T-cell (primary cell): ENCODE data around the gene BICD2. TPM values are rescaled to one million over a fixed set of nuclear protein-coding genes. Genes with fewer than 3 reads are reported as not detected.

Experiments
- ATAC-seq, 4 experiments: fragments of 200-7000 bp in 3 of 4; fragments of 150-1000 bp in 1 of 4; cut with Tn5 transposase; replicated peaks in 1 of 4; 1 replicate in 3 of 4; 2 replicates in 1 of 4; pipeline ENCODE4 v1.10.0; 2021; ENCODE audit warnings: moderate library complexity in 3 of 4, mild to moderate bottlenecking in 2 of 4, moderate number of reproducible peaks in 1 of 4
- CTCF ChIA-PET, 2 donors: fragments of 300-600 bp; sonication (Branson Sonifier 250); formaldehyde crosslinking; loops; one replicate each; lab custom pipeline; 2022; ENCODE audit warnings: antibody characterized with exemption in 2 of 2; lab: Charles Lee
- POLR2A ChIA-PET, 2 donors: fragments of 300-600 bp; sonication (Branson Sonifier 250); formaldehyde crosslinking; loops; one replicate each; lab custom pipeline; 2022; ENCODE audit warnings: antibody characterized with exemption in 2 of 2; lab: Charles Lee
- DNase-seq, 35 experiments: peaks; one replicate each; pipeline versions ENCODE4 v3.0.0 to v3.0.0-alpha.2; 2013 to 2023
- H3K27ac ChIP-seq: one replicate; pipeline ENCODE4 v1.5.1; 2013; ENCODE audit warnings: low read length
- H3K27me3 ChIP-seq, 2 experiments: replicated peaks in 1 of 2; 1 replicate in 1 of 2; 2 replicates in 1 of 2; pipeline versions ENCODE4 v1.6.1 to v1.7.0; 2013; ENCODE audit warnings: low read length in 1 of 2, mixed read lengths in 1 of 2; ENCODE audit not compliant: control insufficient read depth in 2 of 2, insufficient read depth in 2 of 2; ENCODE audit errors: extremely low read depth in 1 of 2
- H3K36me3 ChIP-seq, 2 donors: 1 replicate in 1 of 2; 2 replicates in 1 of 2; pipeline versions ENCODE4 v1.6.1 to v1.7.0; 2013; ENCODE audit warnings: low read length in 1 of 2; ENCODE audit not compliant: control insufficient read depth in 2 of 2, insufficient read depth in 1 of 2; ENCODE audit errors: extremely low read depth in 1 of 2
- H3K4me1 ChIP-seq, 2 experiments: 1 replicate in 1 of 2; 2 replicates in 1 of 2; pipeline versions ENCODE4 v1.6.1 to v1.7.0; 2013; ENCODE audit warnings: low read length in 2 of 2, mixed read lengths in 1 of 2; ENCODE audit not compliant: insufficient read depth in 2 of 2, control insufficient read depth in 1 of 2; ENCODE audit errors: extremely low read depth in 1 of 2
- H3K4me3 ChIP-seq, 2 donors: 1 replicate in 1 of 2; 2 replicates in 1 of 2; pipeline versions ENCODE4 v1.5.1 to v1.7.0; 2013; ENCODE audit warnings: mild to moderate bottlenecking in 2 of 2, low read length in 1 of 2, moderate library complexity in 1 of 2; ENCODE audit not compliant: control insufficient read depth in 1 of 2; ENCODE audit errors: extremely low read depth in 1 of 2
- H3K9me3 ChIP-seq: 2 replicates; pipeline ENCODE4 v1.7.0; 2013
- H3K27ac Mint-ChIP-seq, 2 donors: one replicate each; pipeline ENCODE4 v1.8.0; 2020 to 2021; ENCODE audit warnings: mild to moderate bottlenecking in 2 of 2, mixed read lengths in 2 of 2
- H3K27me3 Mint-ChIP-seq, 2 donors: one replicate each; pipeline ENCODE4 v1.8.0; 2021 to 2022; ENCODE audit warnings: mixed read lengths in 2 of 2
- H3K36me3 Mint-ChIP-seq: one replicate; pipeline ENCODE4 v1.8.0; 2021; ENCODE audit warnings: mixed read lengths
- H3K4me1 Mint-ChIP-seq, 3 donors: one replicate each; pipeline ENCODE4 v1.8.0; 2020 to 2022; ENCODE audit warnings: mixed read lengths in 3 of 3, mild to moderate bottlenecking in 1 of 3
- H3K4me3 Mint-ChIP-seq, 3 donors: one replicate each; pipeline ENCODE4 v1.8.0; 2020 to 2022; ENCODE audit warnings: mild to moderate bottlenecking in 3 of 3, mixed read lengths in 3 of 3, moderate library complexity in 3 of 3
- H3K9me3 Mint-ChIP-seq, 3 donors: one replicate each; pipeline ENCODE4 v1.8.0; 2020 to 2022; ENCODE audit warnings: mixed read lengths in 3 of 3
- WGBS: methylation state at CpG from one replicate; pipeline ENCODE4 v1.1.5; 2013; ENCODE audit warnings: missing lambda C conversion rate; ENCODE audit not compliant: insufficient coverage; 5-methylcytosine and 5-hydroxymethylcytosine counted together
- total RNA-seq, 35 experiments: library from RNA in 6 of 35; stranded (reverse) in 6 of 35; fragments of 120-200 nt in 1 of 35; gene quantifications; one replicate each; pipeline versions ENCODE4 v1.2.1 to v1.2.4 and lab custom pipeline; 2013 to 2026

Gene BICD2
- total RNA-seq, 5 donors from 2014 or later (not counting 1 experiment from before 2014, with no cell fraction given): 24.1 to 36.6 (median 30.6) TPM

GRCh38 chr9:92746567-92747458 is 17.8 kb downstream of the BICD2 start:
- Mint-ChIP-seq H3K36me3 (no peaks in the 10 kb centered on the region), H3K4me1 (peaks cover 77 to 87% (median 77%) of the 10 kb centered on the region in 3 donors), H3K4me3 (no peak overlapping the region), H3K9me3 (no peaks in the 10 kb centered on the region), H3K27me3 (no peaks in the 10 kb centered on the region), H3K27ac (no peak overlapping the region)
- H3K27ac ChIP-seq: no peak overlapping the region
- CTCF ChIA-PET: no interaction called here
- 100% methylated on average over 8 of the region's 14 CpGs for WGBS
- H3K36me3 ChIP-seq: peaks cover 0 to 3% of the 10 kb centered on the region in 2 donors
- H3K4me1 ChIP-seq: peaks cover 0 to 54% of the 10 kb centered on the region in 2 experiments
- DNase-seq: no peak
- H3K4me3 ChIP-seq: no peak overlapping the region
- no peak for ATAC-seq
- POLR2A ChIA-PET: no interaction called here
- no peaks in the 10 kb centered on the region for H3K9me3 ChIP-seq
- no peaks in the 10 kb centered on the region for H3K27me3 ChIP-seq

- H3K27me3 Mint-ChIP-seq: no peaks in the 10 kb centered on the region
- DNase-seq (no peak), ATAC-seq (no peak)
- Histone ChIP-seq H3K36me3 (peaks cover 0 to 3% of the 10 kb centered on the region in 2 donors), H3K27me3 (no peaks in the 10 kb centered on the region), H3K4me3 (no peak overlapping the region), H3K27ac (no peak overlapping the region), H3K9me3 (no peaks in the 10 kb centered on the region), H3K4me1 (peaks cover 3 to 52% of the 10 kb centered on the region in 2 experiments)
- peaks cover 79 to 87% (median 81%) of the 10 kb centered on the region in 3 donors for H3K4me1 Mint-ChIP-seq
- H3K4me3 Mint-ChIP-seq: no peak overlapping the region
- H3K9me3 Mint-ChIP-seq: no peaks in the 10 kb centered on the region
- ChIA-PET POLR2A (no interaction called here), CTCF (no interaction called here)
- no peak overlapping the region for H3K27ac Mint-ChIP-seq
- H3K36me3 Mint-ChIP-seq: no peaks in the 10 kb centered on the region
- 93% methylated on average over 2 of the region's 6 CpGs for WGBS
Observed at GRCh38 chr9:92745881-92746280, 18.8 kb downstream of the BICD2 start.

DNA sequence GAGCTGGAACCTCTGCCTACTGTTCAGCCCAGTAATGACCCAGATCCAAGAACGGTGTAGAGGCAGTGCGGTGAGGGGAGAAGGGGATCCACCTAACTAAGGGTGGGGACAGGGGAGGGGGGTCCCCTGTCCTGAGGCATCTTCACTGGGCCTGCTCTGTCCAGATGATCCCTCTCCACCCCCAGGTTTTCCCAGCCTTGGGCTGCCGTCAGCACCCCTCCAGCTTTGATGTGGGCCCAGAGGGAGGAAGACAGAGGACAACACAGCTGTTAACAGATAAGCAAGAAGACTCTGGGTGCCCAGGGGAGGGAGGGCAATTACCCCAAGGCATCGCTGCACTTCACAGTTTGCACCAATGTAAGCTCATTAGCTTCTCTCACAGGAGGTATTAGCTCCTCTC is 19.3 kb downstream of the BICD2 start:
- Mint-ChIP-seq H3K4me3 (no peak overlapping the region), H3K4me1 (peaks cover 80 to 89% (median 83%) of the 10 kb centered on the region in 3 donors), H3K27me3 (no peaks in the 10 kb centered on the region), H3K9me3 (no peaks in the 10 kb centered on the region), H3K36me3 (no peaks in the 10 kb centered on the region), H3K27ac (no peak overlapping the region)
- Histone ChIP-seq H3K27me3 (no peaks in the 10 kb centered on the region), H3K9me3 (no peaks in the 10 kb centered on the region), H3K4me1 (peaks cover 7 to 56% of the 10 kb centered on the region in 2 experiments), H3K4me3 (no peak overlapping the region), H3K27ac (no peak overlapping the region), H3K36me3 (peaks cover 0 to 3% of the 10 kb centered on the region in 2 donors)
- no peak for ATAC-seq
- CTCF ChIA-PET: no interaction called here
- no CpG with 5 or more reads among the region's 4 CpGs for WGBS
- no peak for DNase-seq
- POLR2A ChIA-PET: no interaction called here

DNA sequence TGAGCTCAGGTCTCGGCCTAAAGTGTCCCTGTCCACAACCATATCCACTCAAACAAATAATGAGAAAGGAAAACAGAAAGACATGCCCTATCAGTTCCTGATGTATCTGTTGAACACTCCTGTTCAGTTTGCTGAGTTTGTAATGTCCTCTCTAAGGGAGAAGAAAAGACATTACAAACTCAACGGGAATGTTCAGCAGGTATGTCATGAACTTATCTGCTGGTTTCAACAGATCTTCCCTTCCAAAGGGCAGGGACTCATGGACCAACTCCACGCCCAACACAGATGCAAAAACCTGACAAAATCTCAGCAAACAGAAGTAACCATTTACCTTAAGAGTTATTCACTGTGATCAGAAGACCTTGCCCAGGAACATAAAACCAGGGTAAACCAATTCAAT is 23.7 kb downstream of the BICD2 start:
- Mint-ChIP-seq H3K4me1 (peaks cover 85 to 96% (median 91%) of the 10 kb centered on the region in 3 donors), H3K4me3 (peak overlapping the region in 1 of 3 donors; percentile 53), H3K27ac (peak overlapping the region; percentile 8 to 12), H3K36me3 (no peaks in the 10 kb centered on the region), H3K9me3 (no peaks in the 10 kb centered on the region), H3K27me3 (no peaks in the 10 kb centered on the region)
- H3K36me3 ChIP-seq: no peaks in the 10 kb centered on the region
- DNase-seq (no peak), ATAC-seq (no peak)
- no peak overlapping the region for H3K27ac ChIP-seq
- H3K4me3 ChIP-seq: no peak overlapping the region
- POLR2A ChIA-PET: no interaction called here
- peaks cover 8 to 55% of the 10 kb centered on the region in 2 experiments for H3K4me1 ChIP-seq
- 75% methylated on average over 2 of the region's 3 CpGs for WGBS
- H3K27me3 ChIP-seq: no peaks in the 10 kb centered on the region
- CTCF ChIA-PET: no interaction called here
- H3K9me3 ChIP-seq: no peaks in the 10 kb centered on the region

- peaks cover 85 to 96% (median 90%) of the 10 kb centered on the region in 3 donors for H3K4me1 Mint-ChIP-seq
- no peaks in the 10 kb centered on the region for H3K36me3 Mint-ChIP-seq
- no peak overlapping the region for H3K27ac ChIP-seq
- DNase-seq (no peak), ATAC-seq (peak in 1 of 4 experiments; percentile 12)
- POLR2A ChIA-PET: no interaction called here
- H3K9me3 Mint-ChIP-seq: no peaks in the 10 kb centered on the region
- H3K4me1 ChIP-seq: peaks cover 8 to 52% of the 10 kb centered on the region in 2 experiments
- H3K9me3 ChIP-seq: no peaks in the 10 kb centered on the region
- H3K4me3 ChIP-seq: no peak overlapping the region
- H3K27me3 ChIP-seq: no peaks in the 10 kb centered on the region
- peak overlapping the region in 1 of 3 donors; percentile 53 for H3K4me3 Mint-ChIP-seq
- 89% methylated on average over 2 of the region's 7 CpGs for WGBS
- H3K36me3 ChIP-seq: no peaks in the 10 kb centered on the region
- H3K27ac Mint-ChIP-seq: peak overlapping the region; percentile 8 to 48
- no peaks in the 10 kb centered on the region for H3K27me3 Mint-ChIP-seq
- CTCF ChIA-PET: no interaction called here
Observed at GRCh38 chr9:92740446-92740961, 24.1 kb downstream of the BICD2 start.

DNA sequence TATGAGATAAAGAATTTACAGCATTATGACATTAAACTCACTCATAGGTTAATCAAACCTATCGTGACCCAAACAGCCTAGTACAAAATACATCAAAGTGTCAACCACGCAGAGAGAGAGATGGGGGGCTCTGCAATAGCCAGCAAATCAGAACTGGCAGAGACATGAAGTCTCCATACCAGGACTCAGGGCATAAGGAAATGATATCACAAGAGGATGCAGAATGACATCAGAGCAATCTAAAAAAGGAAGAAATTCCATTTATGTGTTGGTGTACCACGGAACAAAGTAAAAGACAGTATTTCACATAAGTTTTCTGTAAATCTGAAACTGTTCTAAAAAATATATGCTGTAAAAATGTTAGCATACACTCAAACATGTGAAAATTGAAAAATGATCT is 24.6 kb downstream of the BICD2 start:
- Mint-ChIP-seq H3K4me3 (peak overlapping the region in 1 of 3 donors; percentile 53), H3K36me3 (no peaks in the 10 kb centered on the region), H3K4me1 (peaks cover 85 to 96% (median 90%) of the 10 kb centered on the region in 3 donors), H3K27ac (no peak overlapping the region), H3K27me3 (no peaks in the 10 kb centered on the region), H3K9me3 (no peaks in the 10 kb centered on the region)
- no peaks in the 10 kb centered on the region for H3K27me3 ChIP-seq
- ATAC-seq: peak in 1 of 4 experiments; percentile 71
- peaks cover 8 to 50% of the 10 kb centered on the region in 2 experiments for H3K4me1 ChIP-seq
- whole genome bisulfite sequencing: no CpG with 5 or more reads among the region's 3 CpGs
- H3K27ac ChIP-seq: no peak overlapping the region
- no peaks in the 10 kb centered on the region for H3K36me3 ChIP-seq
- POLR2A ChIA-PET: no interaction called here
- no peak overlapping the region for H3K4me3 ChIP-seq
- CTCF ChIA-PET: no interaction called here
- H3K9me3 ChIP-seq: no peaks in the 10 kb centered on the region
- DNase-seq: no peak
